ENCODE results near the gene PLEKHG4B.
"Not testable (repeated sequence)": the region's sequence is repeated elsewhere in the genome, so short reads cannot be mapped to it uniquely, and the experiment has no call there.

Gene PLEKHG4B

GRCh38 chr5:233426-233825 lies 141.5 kb downstream of the PLEKHG4B start:
- DNase-seq = not testable (repeated sequence)

- no peak for DNase-seq
These were observed 142.5 kb downstream of the PLEKHG4B start for GRCh38 chr5:234450-234849.

GRCh38 chr5:235527-235926 lies 143.6 kb downstream of the PLEKHG4B start:
- DNase-seq = not testable (repeated sequence)

- not testable (repeated sequence) for DNase-seq
These were observed 146.0 kb downstream of the PLEKHG4B start for GRCh38 chr5:237931-238330.
